Activated CD4-positive, alpha-beta T cell treated with anti-CD3 and anti-CD28 coated beads for 4 hours (primary cell): ENCODE data around the gene ZNF304.
A peak's percentile ranks its signal among the peaks of the same experiment; 100 is the strongest.
"Not testable (repeated sequence)": the region's sequence is repeated elsewhere in the genome, so short reads cannot be mapped to it uniquely, and the experiment has no call there.

Experiments used
- DNase-seq, 2 donors: peaks; one replicate each; pipeline ENCODE4 v3.0.0-alpha.2; 2020

ZNF304 gene

GRCh38 chr19:57362997-57363687 lies 12.1 kb downstream of the ZNF304 start, which contains the start of the genes TRAPPC2B and ZNF547:
TRAPPC2B (plus strand) TSS chr19:57363551; CDS start chr19:57364834, 1,283 bp downstream.
ZNF547 (plus strand) TSS chr19:57363551; CDS start chr19:57368556, 5,005 bp downstream.
- peak; percentile 97 to 99 for DNase-seq

- DNase-seq = peak in 1 of 2 donors; percentile 3
Measured at GRCh38 chr19:57363688-57364181, 12.7 kb downstream of the ZNF304 start.

- DNase-seq = no peak
Measured at GRCh38 chr19:57366776-57367175, 15.7 kb downstream of the ZNF304 start.

GRCh38 chr19:57374179-57374578 lies 23.1 kb downstream of the ZNF304 start:
- DNase-seq = no peak

GRCh38 chr19:57374647-57375046 lies 23.6 kb downstream of the ZNF304 start:
- not testable (repeated sequence) for DNase-seq

- no peak for DNase-seq
Measured at GRCh38 chr19:57376151-57376550, 25.1 kb downstream of the ZNF304 start.

GRCh38 chr19:57377498-57378146 lies 26.6 kb downstream of the ZNF304 start:
- no peak for DNase-seq

- DNase-seq = no peak
Measured at GRCh38 chr19:57380923-57381322, 29.9 kb downstream of the ZNF304 start.

- DNase-seq = no peak
Measured at GRCh38 chr19:57382806-57383488, 31.9 kb downstream of the ZNF304 start.

- no peak for DNase-seq
Measured at GRCh38 chr19:57389194-57389729, 38.2 kb downstream of the ZNF304 start.

GRCh38 chr19:57389730-57390598 lies 38.9 kb downstream of the ZNF304 start, which contains the start of gene ZNF548:
ZNF548 (plus strand) TSS chr19:57389854; CDS start chr19:57390100, 246 bp downstream.
- peak; percentile 94 to 95 for DNase-seq

GRCh38 chr19:57395710-57396109 lies 44.6 kb downstream of the ZNF304 start:
- no peak for DNase-seq

GRCh38 chr19:57398868-57399267 lies 47.8 kb downstream of the ZNF304 start:
- no peak for DNase-seq

- DNase-seq = no peak
Measured at GRCh38 chr19:57403737-57404563, 52.9 kb downstream of the ZNF304 start.

GRCh38 chr19:57406516-57407123 lies 55.5 kb downstream of the ZNF304 start:
- peak; percentile 67 to 74 for DNase-seq
